Stomach (tissue), 9 donors: ENCODE measurements around the gene PGRMC2. TPM values are rescaled to one million over a fixed set of nuclear protein-coding genes. Genes with fewer than 3 reads are reported as not detected.
"Not testable (repeated sequence)": the region's sequence is repeated elsewhere in the genome, so short reads cannot be mapped to it uniquely, and the experiment has no call there.

ENCODE experiments used
- DNase-seq, 2 donors: peaks; one replicate each; pipeline versions ENCODE4 v3.0.0 to v3.0.0-alpha.2; 2013 to 2019
- H3K27ac ChIP-seq, 5 donors: fragments of 200-600 bp in 4 of 5; sonication (generic) in 4 of 5; one replicate each; pipeline ENCODE4 v1.5.1; 2013 to 2019; ENCODE audit warnings: mild to moderate bottlenecking in 1 of 5, moderate library complexity in 1 of 5
- H3K27me3 ChIP-seq, 3 donors: fragments of 200-600 bp; sonication (generic); one replicate each; pipeline ENCODE4 v1.5.1; 2017 to 2019; ENCODE audit warnings: mixed run types in 1 of 3
- H3K36me3 ChIP-seq, 4 donors: fragments of 200-600 bp; sonication (generic); 1 replicate in 3 of 4; 2 replicates in 1 of 4; pipeline ENCODE4 v1.5.1; 2016 to 2019
- H3K4me1 ChIP-seq, 4 donors: fragments of 200-600 bp; sonication (generic); one replicate each; pipeline ENCODE4 v1.5.1; 2016 to 2019
- H3K4me3 ChIP-seq, 4 donors: fragments of 200-600 bp; sonication (generic) in 3 of 4; one replicate each; pipeline ENCODE4 v1.5.1; 2016 to 2019; ENCODE audit warnings: mild to moderate bottlenecking in 1 of 4
- H3K9me3 ChIP-seq, 4 donors: fragments of 200-600 bp; sonication (generic); one replicate each; pipeline ENCODE4 v1.5.1; 2016 to 2019
- CTCF ChIP-seq, 7 experiments: fragments of 450-650 bp in 4 of 7; fragments of 200-600 bp in 3 of 7; sonication (generic) in 3 of 7; IDR thresholded peaks; one replicate each; pipeline ENCODE4 v1.5.1; 2016 to 2019; ENCODE audit warnings: antibody characterized with exemption in 7 of 7, control low read depth in 2 of 7, mild to moderate bottlenecking in 1 of 7
- EP300 ChIP-seq: sonication (generic); formaldehyde crosslinking; IDR thresholded peaks from one replicate; pipeline ENCODE4 v1.6.1; 2017; ENCODE audit warnings: antibody characterized with exemption
- POLR2A ChIP-seq, 4 donors: fragments of 450-650 bp; IDR thresholded peaks; one replicate each; pipeline ENCODE4 v1.6.1; 2016; ENCODE audit warnings: antibody characterized with exemption in 4 of 4, control low read depth in 2 of 4, mild to moderate bottlenecking in 1 of 4, moderate library complexity in 1 of 4
- POLR2AphosphoS5 ChIP-seq, 3 donors: sonication (generic); formaldehyde crosslinking; IDR thresholded peaks; one replicate each; pipeline ENCODE4 v1.6.1; 2016; ENCODE audit warnings: antibody characterized with exemption in 3 of 3
- WGBS, 5 donors: extraction: QIAGEN DNeasy Blood & Tissue Kit in 3 of 5; methylation state at CpG; one replicate each; pipeline versions ENCODE4 v1.1.5 to v1.1.7; 2013 to 2018; 5-methylcytosine and 5-hydroxymethylcytosine counted together
- intact Hi-C: fragments of 100-400 bp; cut with DNase I; formaldehyde crosslinking; loops from one replicate; pipeline ENCODE4 v1.15.1; 2023; ENCODE audit warnings: low total_unique reads
- polyA plus RNA-seq, 3 donors: library from polyadenylated mRNA; stranded (reverse); fragments of 200-250 nt; gene quantifications; one replicate each; pipeline ENCODE4 v1.2.3, GENCODE V29; 2013
- total RNA-seq, 5 donors: library from RNA; depleted of rRNA; stranded (reverse); fragments of >200 nt; gene quantifications; one replicate each; pipeline versions ENCODE4 v1.1.0 to v1.2.3, GENCODE V29; 2014 to 2016
- donor health status: healthy with polysubstance abuse.
- donor health status: Bipolar disorder and iron deficiency.
- donor health status: healthy.

Gene PGRMC2
- total and polyA plus RNA-seq, 8 donors = 7.2 to 101 (median 38.6) TPM

- intact Hi-C loops = no loop called here
These were observed 31.1 kb downstream of the PGRMC2 start for GRCh38 chr4:128256539-128256938.

DNA sequence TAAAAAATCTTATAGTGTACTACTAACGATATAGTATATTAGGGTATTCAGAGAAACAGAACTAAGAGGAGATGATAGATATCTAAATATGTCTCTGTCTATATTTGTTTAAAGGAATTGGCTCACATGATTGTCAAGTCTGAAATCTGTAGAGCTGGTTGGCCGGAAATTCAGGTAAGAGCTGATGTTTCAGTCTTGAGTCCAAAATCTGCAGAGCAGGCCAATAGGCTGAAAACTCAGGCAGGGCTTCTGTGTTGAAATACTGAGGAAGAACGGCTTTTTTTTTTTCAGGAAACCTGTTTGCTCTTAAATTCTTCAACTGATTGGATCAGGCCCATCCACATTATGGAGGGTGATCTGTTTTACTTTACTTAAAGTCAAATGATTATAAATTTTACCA is 31.7 kb downstream of the PGRMC2 start:
- H3K4me1 ChIP-seq = no peaks in the 10 kb centered on the region
- no peaks in the 10 kb centered on the region for H3K27me3 ChIP-seq
- TF ChIP-seq CTCF (IDR thresholded peaks at IDR 0.05) (no peak), POLR2A (IDR thresholded peaks at IDR 0.05) (no peak), POLR2AphosphoS5 (IDR thresholded peaks at IDR 0.05) (no peak), EP300 (no peak)
- DNase-seq = no peak
- 87 to 93% (median 91%) methylated on average over 3 of the region's 3 CpGs for WGBS, 5 donors
- H3K36me3 ChIP-seq = no peaks in the 10 kb centered on the region
- no peak overlapping the region for H3K27ac ChIP-seq
- H3K9me3 ChIP-seq = no peaks in the 10 kb centered on the region
- no peak overlapping the region for H3K4me3 ChIP-seq
- intact Hi-C loops = no loop called here

More at GRCh38 chr4:128256539-128256938, 31.1 kb downstream of the PGRMC2 start:
- H3K4me1 ChIP-seq = no peaks in the 10 kb centered on the region
- DNase-seq = no peak
- no peaks in the 10 kb centered on the region for H3K9me3 ChIP-seq
- no peak for TF ChIP-seq EP300
- no peak for TF ChIP-seq POLR2AphosphoS5 (IDR thresholded peaks at IDR 0.05)
- no peak for TF ChIP-seq POLR2A (IDR thresholded peaks at IDR 0.05)
- no peak for TF ChIP-seq CTCF (IDR thresholded peaks at IDR 0.05)
- H3K27ac ChIP-seq = no peak overlapping the region
- no peak overlapping the region for H3K4me3 ChIP-seq
- no peaks in the 10 kb centered on the region for H3K27me3 ChIP-seq
- 16 to 45% (median 32%) methylated on average over 1 of the region's 1 CpG for WGBS, 5 donors
- no peaks in the 10 kb centered on the region for H3K36me3 ChIP-seq

DNA sequence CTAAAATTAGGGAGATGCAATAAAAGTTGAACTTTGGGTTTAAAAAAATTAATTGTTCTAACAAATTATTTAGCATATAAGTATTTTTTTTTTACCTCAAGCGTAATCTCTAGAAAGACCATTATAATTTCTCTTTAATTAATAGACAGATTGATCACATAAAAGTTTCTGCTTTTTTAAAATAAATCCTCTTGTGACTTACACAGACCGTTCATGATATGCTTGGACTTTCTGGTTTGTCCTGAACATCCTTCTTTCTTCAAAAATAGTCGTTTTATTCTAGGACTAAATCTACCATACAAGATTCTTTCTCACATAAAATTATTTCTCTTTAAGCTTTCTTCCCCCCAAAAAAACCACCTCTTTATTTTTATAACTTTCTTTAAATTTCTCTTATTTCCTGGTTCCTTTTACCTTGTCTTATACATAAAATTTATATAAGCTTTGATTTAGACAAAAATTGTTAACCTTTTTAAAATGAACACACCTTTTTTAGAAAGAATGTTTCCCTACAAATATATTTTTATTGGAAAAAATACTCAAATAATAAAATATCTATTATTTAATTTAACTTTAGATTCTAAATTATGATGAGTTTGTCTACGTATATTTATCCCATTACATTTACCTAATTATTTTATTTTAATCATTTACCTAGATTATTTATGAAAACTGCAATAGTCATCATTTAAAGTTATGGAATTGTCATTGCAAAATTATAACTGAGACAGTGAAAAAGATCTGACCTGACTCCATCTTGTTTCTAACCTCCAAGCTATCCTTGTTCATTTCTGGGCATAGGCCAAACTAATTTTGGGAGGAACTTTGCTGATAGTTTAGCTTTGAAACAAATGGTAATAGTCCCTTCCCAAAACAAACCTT is 37.6 kb downstream of the PGRMC2 start:
- TF ChIP-seq CTCF (IDR thresholded peaks at IDR 0.05) = no peak
- TF ChIP-seq EP300 = no peak
- no peak for TF ChIP-seq POLR2A (IDR thresholded peaks at IDR 0.05)
- no peak for TF ChIP-seq POLR2AphosphoS5 (IDR thresholded peaks at IDR 0.05)
- Histone ChIP-seq H3K9me3 (peaks cover 0 to 12% (median 0%) of the 10 kb centered on the region in 4 donors), H3K36me3 (no peaks in the 10 kb centered on the region), H3K4me1 (no peaks in the 10 kb centered on the region), H3K27ac (no peak overlapping the region), H3K4me3 (no peak overlapping the region), H3K27me3 (no peaks in the 10 kb centered on the region)
- no peak for DNase-seq
- intact Hi-C loops = no loop called here
- 67 to 76% (median 71%) methylated on average over 4 of the region's 4 CpGs for WGBS, 5 donors

DNA sequence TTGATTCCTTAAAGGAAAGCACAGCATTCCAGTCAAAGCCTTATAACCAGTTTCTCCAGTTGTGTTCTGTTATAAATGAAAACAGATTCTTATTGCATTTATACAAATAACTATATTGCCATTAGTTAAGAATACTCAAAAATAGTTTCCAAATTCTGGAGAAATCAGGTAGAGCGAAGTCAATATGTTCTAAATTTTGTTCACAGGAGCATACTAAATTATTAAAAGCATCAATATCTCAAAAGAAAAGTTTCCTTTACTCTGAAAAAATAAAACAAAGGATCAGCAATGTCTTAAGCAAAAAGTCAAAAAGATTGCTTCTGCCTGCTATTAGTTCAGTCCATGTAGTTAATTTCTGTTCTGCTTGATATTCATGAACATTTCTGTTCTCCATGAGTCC is 39.7 kb downstream of the PGRMC2 start:
- TF ChIP-seq EP300 (no peak), POLR2AphosphoS5 (IDR thresholded peaks at IDR 0.05) (no peak), POLR2A (IDR thresholded peaks at IDR 0.05) (no peak), CTCF (IDR thresholded peaks at IDR 0.05) (no peak)
- Histone ChIP-seq H3K9me3 (peaks cover 0 to 12% (median 0%) of the 10 kb centered on the region in 4 donors), H3K4me1 (no peaks in the 10 kb centered on the region), H3K27ac (no peak overlapping the region), H3K27me3 (no peaks in the 10 kb centered on the region), H3K36me3 (no peaks in the 10 kb centered on the region), H3K4me3 (no peak overlapping the region)
- no peak for DNase-seq
- 91 to 98% (median 92%) methylated on average over 1 of the region's 1 CpG for WGBS, 5 donors
- intact Hi-C loops = no loop called here

DNA sequence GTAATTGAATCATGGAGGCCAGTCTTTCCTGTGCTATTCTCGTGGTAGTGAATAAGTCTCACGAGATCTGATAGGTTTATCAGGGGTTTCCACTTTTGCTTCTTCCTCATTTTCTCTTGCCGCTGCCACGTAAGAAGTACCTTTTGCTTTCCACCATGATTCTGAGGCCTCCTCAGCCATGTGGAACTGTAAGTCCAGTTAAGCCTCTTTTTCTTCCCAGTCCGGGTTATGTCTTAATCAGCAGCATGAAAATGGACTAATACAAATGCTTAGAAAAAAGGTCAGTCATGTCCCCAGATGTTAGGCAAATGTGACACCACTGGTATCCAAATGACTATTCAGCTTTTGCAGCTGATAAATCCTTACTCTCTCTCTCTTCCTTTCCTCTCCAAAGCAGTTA is 42.2 kb downstream of the PGRMC2 start:
- H3K27me3 ChIP-seq, H3K4me3 ChIP-seq, H3K4me1 ChIP-seq, intact Hi-C loops, DNase-seq, H3K36me3 ChIP-seq, H3K27ac ChIP-seq: not testable (repeated sequence)
- H3K9me3 ChIP-seq = peaks cover 0 to 12% (median 0%) of the 10 kb centered on the region in 4 donors
- 85 to 92% (median 89%) methylated on average over 5 of the region's 5 CpGs for WGBS, 5 donors
